Gastroesophageal sphincter (tissue), 3 donors: Measurements from ENCODE around the gene NLRP7.

Experiments
- CTCF ChIP-seq, 4 experiments: fragments of 200-600 bp in 2 of 4; fragments of 450-650 bp in 2 of 4; sonication (generic) in 1 of 4; IDR thresholded peaks; one replicate each; pipeline ENCODE4 v1.5.1; 2017 to 2019; ENCODE audit warnings: antibody characterized with exemption in 4 of 4, mild to moderate bottlenecking in 2 of 4, moderate library complexity in 2 of 4
- EP300 ChIP-seq: sonication (generic); formaldehyde crosslinking; IDR thresholded peaks from one replicate; pipeline ENCODE4 v1.6.1; 2017; ENCODE audit warnings: antibody characterized with exemption, mild to moderate bottlenecking
- POLR2A ChIP-seq, 2 donors: fragments of 450-650 bp; IDR thresholded peaks; one replicate each; pipeline ENCODE4 v1.6.1; 2017; ENCODE audit warnings: antibody characterized with exemption in 2 of 2, mild to moderate bottlenecking in 2 of 2, moderate library complexity in 1 of 2
- POLR2AphosphoS5 ChIP-seq: sonication (generic); formaldehyde crosslinking; IDR thresholded peaks from one replicate; pipeline ENCODE4 v1.6.1; 2017; ENCODE audit warnings: antibody characterized with exemption

GRCh38 chr19:54893406-54893805, 53.9 kb downstream of the NLRP7 start:
- TF ChIP-seq CTCF (IDR thresholded peaks at IDR 0.05): no peak
- no peak for TF ChIP-seq POLR2AphosphoS5
- TF ChIP-seq POLR2A (IDR thresholded peaks at IDR 0.05): no peak
- no peak for TF ChIP-seq EP300
